ENCODE measurements around the gene IFT74. TPM values are rescaled to one million over a fixed set of nuclear protein-coding genes. Genes with fewer than 3 reads are reported as not detected.

The IFT74 gene
- total RNA-seq, 4 donors from 2014 or later, result 7.7 to 26.4 (median 8.7) TPM

DNA sequence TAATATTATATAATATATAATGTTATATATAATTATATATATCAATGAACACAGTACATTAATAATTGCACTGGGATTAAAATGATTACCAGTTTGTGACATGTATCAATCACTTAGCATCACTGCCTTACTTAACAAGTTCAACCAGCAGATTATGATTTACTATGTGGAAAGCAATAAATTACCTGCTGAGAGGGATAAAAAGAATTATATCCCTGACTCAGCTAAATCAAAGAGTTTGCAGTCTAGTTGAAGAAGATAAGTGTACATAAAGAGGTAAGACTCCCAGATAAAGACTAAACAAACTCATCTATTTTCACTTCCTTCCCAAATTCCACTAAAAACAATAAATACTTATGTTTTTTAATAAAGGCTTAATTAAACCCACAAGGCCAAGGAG, 20.4 kb upstream of the IFT74 start:
- Histone ChIP-seq H3K36me3 (no peaks in the 10 kb centered on the region), H3K9me3 (no peaks in the 10 kb centered on the region), H3K4me3 (no peak overlapping the region), H3K4me1 (peaks cover 0 to 4% (median 0%) of the 10 kb centered on the region in 4 donors), H3K27me3 (no peaks in the 10 kb centered on the region), H3K27ac (no peak overlapping the region)
- DNase-seq, result no peak
- TF ChIP-seq CTCF (IDR thresholded peaks at IDR 0.05) (no peak), POLR2A (IDR thresholded peaks at IDR 0.05) (no peak)

DNA sequence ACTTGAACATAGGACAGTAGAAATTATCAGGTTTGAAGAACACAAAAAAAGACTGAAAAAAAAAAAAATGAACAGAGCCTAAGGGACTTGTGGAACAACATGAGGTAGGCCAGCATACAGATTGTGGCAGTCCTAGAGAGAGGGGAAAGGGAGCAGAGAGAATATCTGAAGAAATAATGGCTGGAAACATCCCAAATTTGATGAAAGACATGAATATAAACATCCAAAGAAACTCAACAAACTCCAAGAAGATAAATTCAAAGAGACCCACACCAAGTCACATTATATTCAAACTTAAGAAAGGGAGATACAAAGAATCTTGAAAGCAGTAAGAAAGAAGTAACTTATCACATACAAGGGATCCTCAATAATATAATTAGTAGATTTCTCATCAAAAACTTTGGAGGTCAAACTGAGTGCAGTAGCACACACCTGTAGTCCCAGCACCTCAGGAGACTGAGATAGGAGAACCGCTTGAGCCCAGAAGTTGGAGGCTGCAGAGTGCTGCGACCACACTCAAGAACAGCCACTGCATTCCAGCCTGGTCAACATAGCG, 18.3 kb upstream of the IFT74 start:
- TF ChIP-seq POLR2A (IDR thresholded peaks at IDR 0.05) (no peak), CTCF (IDR thresholded peaks at IDR 0.05) (no peak)
- peaks cover 0 to 10% (median 0%) of the 10 kb centered on the region in 4 donors for H3K4me1 ChIP-seq
- no peak overlapping the region for H3K27ac ChIP-seq
- H3K9me3 ChIP-seq, result no peaks in the 10 kb centered on the region
- H3K36me3 ChIP-seq, result no peaks in the 10 kb centered on the region
- H3K4me3 ChIP-seq, result no peak overlapping the region
- DNase-seq, result no peak
- no peaks in the 10 kb centered on the region for H3K27me3 ChIP-seq

GRCh38 chr9:26939955-26940711, 16.1 kb upstream of the IFT74 start:
- H3K36me3 ChIP-seq, result no peaks in the 10 kb centered on the region
- TF ChIP-seq CTCF (IDR thresholded peaks at IDR 0.05) (no peak), POLR2A (IDR thresholded peaks at IDR 0.05) (no peak)
- no peak overlapping the region for H3K27ac ChIP-seq
- no peak for DNase-seq
- H3K27me3 ChIP-seq, result no peaks in the 10 kb centered on the region
- no peaks in the 10 kb centered on the region for H3K9me3 ChIP-seq
- peaks cover 0 to 23% (median 0%) of the 10 kb centered on the region in 4 donors for H3K4me1 ChIP-seq
- H3K4me3 ChIP-seq, result no peak overlapping the region

GRCh38 chr9:26940779-26941178, 15.4 kb upstream of the IFT74 start:
- H3K27ac ChIP-seq, result no peak overlapping the region
- no peak for TF ChIP-seq POLR2A (IDR thresholded peaks at IDR 0.05)
- no peak for TF ChIP-seq CTCF (IDR thresholded peaks at IDR 0.05)
- no peaks in the 10 kb centered on the region for H3K27me3 ChIP-seq
- DNase-seq, result no peak
- peaks cover 0 to 29% (median 3%) of the 10 kb centered on the region in 4 donors for H3K4me1 ChIP-seq
- H3K36me3 ChIP-seq, result no peaks in the 10 kb centered on the region
- no peak overlapping the region for H3K4me3 ChIP-seq
- H3K9me3 ChIP-seq, result no peaks in the 10 kb centered on the region

- no peak for DNase-seq
- H3K36me3 ChIP-seq, result no peaks in the 10 kb centered on the region
- TF ChIP-seq POLR2A (IDR thresholded peaks at IDR 0.05), result no peak
- peak overlapping the region in 2 of 4 donors; percentile 92 to 97 for H3K4me3 ChIP-seq
- H3K27me3 ChIP-seq, result no peaks in the 10 kb centered on the region
- peaks cover 0 to 38% (median 8%) of the 10 kb centered on the region in 4 donors for H3K4me1 ChIP-seq
- no peak overlapping the region for H3K27ac ChIP-seq
- no peaks in the 10 kb centered on the region for H3K9me3 ChIP-seq
Measured at GRCh38 chr9:26945591-26945990, 10.6 kb upstream of the IFT74 start.
